D721Med (cell line): ENCODE results near the gene ZNF628.

Experiments
- DNase-seq: peaks from one replicate; pipeline ENCODE4 v3.0.0; 2011; ENCODE audit warnings: low spot score; ENCODE audit not compliant: insufficient read length
- FAIRE-seq: peaks from 2 replicates; lab custom pipeline; 2011; peaks lifted over from hg19 to GRCh38; lab: Jason Lieb, UNC
- CTCF ChIP-seq: IDR thresholded peaks from 2 replicates; pipeline ENCODE4 v1.5.1; 2012; ENCODE audit warnings: mild to moderate bottlenecking, control low read depth; ENCODE audit not compliant: insufficient read depth; ENCODE audit errors: missing control alignments

Gene ZNF628

GRCh38 chr19:55466241-55466614, 10.2 kb upstream of the ZNF628 start:
- no peak for TF ChIP-seq CTCF
- DNase-seq (no peak), FAIRE-seq (no peak)

- peak; percentile 64 for TF ChIP-seq CTCF
- FAIRE-seq (no peak), DNase-seq (peak; percentile 73)
Observed at GRCh38 chr19:55467236-55468053, 9.0 kb upstream of the ZNF628 start.

GRCh38 chr19:55468054-55468393, 8.4 kb upstream of the ZNF628 start:
- TF ChIP-seq CTCF: no peak
- FAIRE-seq (no peak), DNase-seq (no peak)

GRCh38 chr19:55471266-55471665, 5.2 kb upstream of the ZNF628 start:
- TF ChIP-seq CTCF: no peak
- FAIRE-seq: no peak
- DNase-seq: no peak

- FAIRE-seq (no peak), DNase-seq (no peak)
- no peak for TF ChIP-seq CTCF
Observed at GRCh38 chr19:55472463-55472862, 4.0 kb upstream of the ZNF628 start.

- FAIRE-seq: no peak
- TF ChIP-seq CTCF: no peak
- DNase-seq: no peak
Observed at GRCh38 chr19:55473225-55474012, 3.0 kb upstream of the ZNF628 start.
